Ovary (tissue), 9 donors: ENCODE data around the gene LRIF1. TPM values are rescaled to one million over a fixed set of nuclear protein-coding genes. Genes with fewer than 3 reads are reported as not detected.

ENCODE experiments used
- DNase-seq, 5 donors: peaks; one replicate each; pipeline ENCODE4 v3.0.0-alpha.2; 2019 to 2020
- H3K27ac ChIP-seq, 2 donors: fragments of 200-600 bp; one replicate each; pipeline versions ENCODE4 v1.5.1 to v1.8.0; 2019 to 2022
- H3K27me3 ChIP-seq: fragments of 200-600 bp; one replicate; pipeline ENCODE4 v1.8.0; 2022
- H3K36me3 ChIP-seq: fragments of 200-600 bp; sonication (generic); one replicate; pipeline ENCODE4 v1.5.1; 2019
- H3K4me1 ChIP-seq: one replicate; pipeline ENCODE4 v1.8.1; 2013; ENCODE audit warnings: mild to moderate bottlenecking, moderate library complexity; ENCODE audit not compliant: insufficient read depth
- H3K4me3 ChIP-seq: fragments of 200-600 bp; sonication (generic); one replicate; pipeline ENCODE4 v1.5.1; 2017
- H3K9me3 ChIP-seq, 2 donors: fragments of 200-600 bp in 1 of 2; sonication (generic) in 1 of 2; one replicate each; pipeline versions ENCODE4 v1.5.1 to v1.8.1; 2013 to 2019; ENCODE audit warnings: mild to moderate bottlenecking in 1 of 2, moderate library complexity in 1 of 2
- CTCF ChIP-seq, 3 donors: fragments of 450-650 bp in 2 of 3; fragments of 200-600 bp in 1 of 3; IDR thresholded peaks; one replicate each; pipeline versions ENCODE4 v1.5.1 to v1.8.0; 2016 to 2022; ENCODE audit warnings: antibody characterized with exemption in 3 of 3, mild to moderate bottlenecking in 1 of 3
- EP300 ChIP-seq: sonication (generic); formaldehyde crosslinking; IDR thresholded peaks from one replicate; pipeline ENCODE4 v1.6.1; 2017; ENCODE audit warnings: antibody characterized with exemption
- POLR2A ChIP-seq: fragments of 450-650 bp; IDR thresholded peaks from one replicate; pipeline ENCODE4 v1.6.1; 2017; ENCODE audit warnings: antibody characterized with exemption, mild to moderate bottlenecking, moderate library complexity
- WGBS, 3 donors: extraction: QIAGEN DNeasy Blood & Tissue Kit in 1 of 3; methylation state at CpG; one replicate each; pipeline versions ENCODE4 v1.1.5 to v1.1.7; 2013 to 2017; 5-methylcytosine and 5-hydroxymethylcytosine counted together
- intact Hi-C, 4 donors: fragments of 100-400 bp; cut with DNase I; formaldehyde crosslinking; loops; one replicate each; pipeline versions ENCODE4 v1.11.0 to v1.15.1; 2022 to 2023
- polyA plus RNA-seq, 2 donors: library from polyadenylated mRNA; stranded (reverse); fragments of 200-250 nt in 1 of 2; fragments of 350-450 nt in 1 of 2; fragmentation: Illumina TruSeq in 1 of 2; extraction: RNeasy Lipid Tissue Mini Kit (QIAGEN cat#74804) in 1 of 2; gene quantifications; one replicate each; pipeline ENCODE4 v1.2.3, GENCODE V29; 2013 to 2014
- total RNA-seq, 7 donors: library from RNA; depleted of rRNA in 2 of 7; stranded (reverse); fragments of >200 nt in 2 of 7; fragmentation: NEBNext Ultra II Directional in 3 of 7; extraction: Animal tissue kit (Norgen Biotek cat#: 25700) in 3 of 7; gene quantifications; one replicate each; pipeline versions ENCODE4 v1.1.0 to v1.2.4, GENCODE V29; 2016 to 2023
- donor health status: DM: no; HTN: no; CAD: no; lungs with moderate emphysema.
- donor health status: DM: no; HTN: no; CAD: no.
- donor health status: Bipolar disorder and iron deficiency.
- donor health status: DM: yes; HTN: yes; CAD: no.
- donor health status: DM: no; HTN: no; CAD: no.
- donor health status: DM: yes; HTN: yes; CAD: no.

Gene LRIF1
- total and polyA plus RNA-seq, 9 donors: 7.2 to 25.6 (median 12.6) TPM

- 60 to 71% (median 68%) methylated on average over 3 of the region's 3 CpGs for WGBS, 3 donors
- H3K4me3 ChIP-seq: no peak overlapping the region
- no peaks in the 10 kb centered on the region for H3K27me3 ChIP-seq
- H3K36me3 ChIP-seq: no peaks in the 10 kb centered on the region
- no peak for DNase-seq
- peaks cover 0 to 3% of the 10 kb centered on the region in 2 donors for H3K9me3 ChIP-seq
- no peak overlapping the region for H3K27ac ChIP-seq
- intact Hi-C loops: no loop called here
- TF ChIP-seq EP300: no peak
- no peak for TF ChIP-seq CTCF (IDR thresholded peaks at IDR 0.05)
- no peak for TF ChIP-seq POLR2A
- H3K4me1 ChIP-seq: no peaks in the 10 kb centered on the region
These were observed 59.7 kb downstream of the LRIF1 start for GRCh38 chr1:110903853-110904500.

DNA sequence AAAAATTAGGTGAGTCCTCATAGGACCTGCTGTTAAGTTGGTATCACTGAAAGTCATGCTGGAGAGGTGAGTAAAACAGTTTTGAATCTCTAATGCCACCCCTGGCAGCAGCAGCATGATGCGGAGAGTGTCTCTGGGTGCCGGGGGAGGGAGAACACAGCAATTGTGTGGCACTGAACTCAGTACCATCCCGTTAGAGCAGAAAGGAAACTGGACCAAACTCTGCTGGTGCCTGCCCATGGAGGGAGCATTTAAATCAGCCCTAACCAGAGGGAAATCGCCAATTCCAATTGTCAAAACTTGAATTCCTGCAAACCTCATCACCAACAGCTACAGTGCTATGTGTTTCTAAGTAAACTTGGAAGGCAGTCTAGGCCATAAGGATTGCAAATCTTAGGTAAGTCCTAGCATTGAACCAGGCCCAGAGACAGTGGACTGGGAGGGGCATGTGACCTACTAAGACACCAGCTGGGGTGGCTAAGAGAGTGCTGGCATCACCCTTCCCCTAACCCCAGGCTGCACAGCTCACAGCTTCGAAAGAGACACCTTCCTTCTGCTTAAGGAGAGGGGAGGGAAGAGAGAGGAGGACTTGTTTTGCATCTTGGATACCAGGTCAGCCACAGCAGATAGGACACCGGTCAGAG, 60.8 kb downstream of the LRIF1 start:
- 65 to 80% (median 70%) methylated on average over 6 of the region's 6 CpGs for WGBS, 3 donors
- Histone ChIP-seq H3K36me3 (no peaks in the 10 kb centered on the region), H3K9me3 (peaks cover 0 to 3% of the 10 kb centered on the region in 2 donors), H3K27me3 (no peaks in the 10 kb centered on the region), H3K4me1 (no peaks in the 10 kb centered on the region), H3K27ac (no peak overlapping the region), H3K4me3 (no peak overlapping the region)
- intact Hi-C loops: no loop called here
- no peak for DNase-seq
- no peak for TF ChIP-seq CTCF (IDR thresholded peaks at IDR 0.05)
- TF ChIP-seq POLR2A: no peak
- TF ChIP-seq EP300: no peak

- Histone ChIP-seq H3K4me3 (no peak overlapping the region), H3K27me3 (no peaks in the 10 kb centered on the region), H3K36me3 (no peaks in the 10 kb centered on the region), H3K27ac (no peak overlapping the region), H3K9me3 (peaks cover 0 to 3% of the 10 kb centered on the region in 2 donors), H3K4me1 (no peaks in the 10 kb centered on the region)
- no peak for DNase-seq
- 59 to 94% (median 68%) methylated on average over 1 of the region's 1 CpG for WGBS, 3 donors
- intact Hi-C loops: no loop called here
- TF ChIP-seq POLR2A (no peak), CTCF (IDR thresholded peaks at IDR 0.05) (no peak), EP300 (no peak)
These were observed 64.3 kb downstream of the LRIF1 start for GRCh38 chr1:110899458-110899843.

DNA sequence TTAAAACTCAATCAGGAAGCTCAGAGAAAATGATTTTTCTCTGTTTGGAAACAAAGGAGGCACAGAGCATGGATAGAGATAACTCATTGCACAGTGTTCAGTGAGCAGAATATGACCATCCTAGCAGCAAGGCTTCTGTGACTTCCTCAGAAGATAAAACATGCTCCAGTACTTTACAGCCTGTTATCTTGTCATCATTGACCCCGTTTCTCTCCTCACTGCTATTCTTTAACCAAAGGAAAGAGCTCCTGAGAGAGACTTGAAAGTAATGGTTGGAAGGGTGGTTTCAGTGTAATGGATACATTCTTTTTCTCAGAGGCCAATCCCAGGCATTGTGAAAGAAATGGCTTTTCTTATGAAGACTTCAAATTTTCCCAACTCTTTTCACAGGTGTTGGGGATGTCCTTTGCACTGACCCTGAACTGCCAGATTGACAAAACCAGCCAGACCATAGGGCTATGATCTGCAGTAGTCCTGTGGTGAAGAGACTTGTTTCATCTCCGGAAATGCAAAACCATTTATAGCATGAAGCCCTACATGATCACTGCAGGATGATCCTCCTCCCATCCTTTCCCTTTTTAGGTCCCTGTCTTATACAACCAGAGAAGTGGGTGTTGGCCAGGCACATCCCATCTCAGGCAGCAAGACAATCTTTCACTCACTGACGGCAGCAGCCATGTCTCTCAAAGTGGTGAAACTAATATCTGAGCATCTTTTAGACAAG, 64.8 kb downstream of the LRIF1 start:
- no peak for DNase-seq
- no peak for TF ChIP-seq POLR2A
- no peak for TF ChIP-seq CTCF (IDR thresholded peaks at IDR 0.05)
- no peak for TF ChIP-seq EP300
- no peaks in the 10 kb centered on the region for H3K27me3 ChIP-seq
- H3K4me1 ChIP-seq: no peaks in the 10 kb centered on the region
- 50 to 58% (median 51%) methylated on average over 3 of the region's 3 CpGs for WGBS, 3 donors
- intact Hi-C loops: no loop called here
- peaks cover 0 to 3% of the 10 kb centered on the region in 2 donors for H3K9me3 ChIP-seq
- no peak overlapping the region for H3K4me3 ChIP-seq
- H3K36me3 ChIP-seq: no peaks in the 10 kb centered on the region
- no peak overlapping the region for H3K27ac ChIP-seq
